Natural killer cell (primary cell): ENCODE measurements around the gene PARD3B. TPM values are rescaled to one million over a fixed set of nuclear protein-coding genes. Genes with fewer than 3 reads are reported as not detected.

Source experiments
- ATAC-seq, 3 donors: fragments of 150-1000 bp in 2 of 3; fragments of 200-7000 bp in 1 of 3; cut with Tn5 transposase; 1 replicate in 1 of 3; 2 replicates in 2 of 3; pipeline ENCODE4 v1.10.0; 2021; ENCODE audit warnings: mild to moderate bottlenecking in 2 of 3, moderate library complexity in 2 of 3
- DNase-seq, 2 donors: peaks; one replicate each; pipeline versions ENCODE4 v3.0.0 to v3.0.0-alpha.2; 2013 to 2021; ENCODE audit warnings: mixed read lengths in 1 of 2
- H3K27ac ChIP-seq: one replicate; pipeline ENCODE4 v1.5.1; 2013; ENCODE audit warnings: mild to moderate bottlenecking, low read length
- H3K27me3 ChIP-seq: one replicate; pipeline ENCODE4 v1.6.1; 2013; ENCODE audit warnings: low read length; ENCODE audit not compliant: control insufficient read depth, insufficient read depth
- H3K36me3 ChIP-seq: one replicate; pipeline ENCODE4 v1.6.1; 2013; ENCODE audit warnings: low read length; ENCODE audit not compliant: control insufficient read depth, insufficient read depth
- H3K4me1 ChIP-seq: one replicate; pipeline ENCODE4 v1.6.1; 2013; ENCODE audit warnings: low read length; ENCODE audit not compliant: control insufficient read depth, insufficient read depth
- H3K4me3 ChIP-seq: one replicate; pipeline ENCODE4 v1.5.1; 2013; ENCODE audit warnings: low read length
- H3K9me3 ChIP-seq: one replicate; pipeline ENCODE4 v1.6.1; 2013; ENCODE audit warnings: low read length; ENCODE audit not compliant: control insufficient read depth, insufficient read depth
- H3K27ac Mint-ChIP-seq, 2 donors: one replicate each; pipeline ENCODE4 v1.8.0; 2022; ENCODE audit warnings: mild to moderate bottlenecking in 2 of 2, mixed read lengths in 2 of 2, moderate library complexity in 1 of 2
- H3K27me3 Mint-ChIP-seq, 2 donors: one replicate each; pipeline ENCODE4 v1.8.0; 2022; ENCODE audit warnings: low read depth in 2 of 2, mixed read lengths in 2 of 2
- H3K36me3 Mint-ChIP-seq: one replicate; pipeline ENCODE4 v1.8.0; 2022; ENCODE audit warnings: mixed read lengths
- H3K4me1 Mint-ChIP-seq, 2 donors: one replicate each; pipeline ENCODE4 v1.8.0; 2022; ENCODE audit warnings: mixed read lengths in 2 of 2
- H3K4me3 Mint-ChIP-seq: one replicate; pipeline ENCODE4 v1.8.0; 2022; ENCODE audit warnings: mild to moderate bottlenecking, moderate library complexity, mixed read lengths
- H3K9me3 Mint-ChIP-seq, 2 donors: one replicate each; pipeline ENCODE4 v1.8.0; 2022; ENCODE audit warnings: mixed read lengths in 2 of 2
- CTCF ChIP-seq: fragments of 200-600 bp; IDR thresholded peaks from one replicate; pipeline ENCODE4 v1.8.0; 2022; ENCODE audit warnings: antibody characterized with exemption
- WGBS: methylation state at CpG from one replicate; pipeline ENCODE4 v1.1.7; 2013; ENCODE audit warnings: missing lambda C conversion rate; ENCODE audit not compliant: insufficient coverage; 5-methylcytosine and 5-hydroxymethylcytosine counted together
- intact Hi-C: fragments of 100-400 bp; cut with micrococcal nuclease; formaldehyde crosslinking; loops from one replicate; pipeline ENCODE4 v1.14.2; 2022
- total RNA-seq, 4 donors: library from RNA; stranded (reverse); fragments of 120-200 nt in 1 of 4; gene quantifications; one replicate each; pipeline versions ENCODE4 v1.2.3 to v1.2.4, GENCODE V29; 2013 to 2022

Gene PARD3B
- total RNA-seq, 3 donors from 2014 or later (not counting 1 experiment from before 2014, with no cell fraction given): 0.13 to 0.45 TPM; not detected in 1

GRCh38 chr2:204897561-204897960 lies 352.3 kb downstream of the PARD3B start:
- Histone ChIP-seq H3K4me3 (no peak overlapping the region), H3K9me3 (peaks cover 3% of the 10 kb centered on the region), H3K36me3 (no peaks in the 10 kb centered on the region), H3K27ac (no peak overlapping the region), H3K27me3 (no peaks in the 10 kb centered on the region), H3K4me1 (no peaks in the 10 kb centered on the region)
- peaks cover 0 to 2% of the 10 kb centered on the region in 2 donors for H3K27me3 Mint-ChIP-seq
- peaks cover 5% of the 10 kb centered on the region for H3K36me3 Mint-ChIP-seq
- TF ChIP-seq CTCF: no peak
- no peak for ATAC-seq
- H3K9me3 Mint-ChIP-seq: peaks cover 7 to 10% of the 10 kb centered on the region in 2 donors
- H3K4me3 Mint-ChIP-seq: no peak overlapping the region
- 100% methylated on average over 1 of the region's 1 CpG for WGBS
- no peaks in the 10 kb centered on the region for H3K4me1 Mint-ChIP-seq
- intact Hi-C loops: no loop called here
- DNase-seq: no peak
- H3K27ac Mint-ChIP-seq: no peak overlapping the region

GRCh38 chr2:204898928-204899640 lies 353.8 kb downstream of the PARD3B start:
- Mint-ChIP-seq H3K4me3 (no peak overlapping the region), H3K36me3 (peaks cover 5% of the 10 kb centered on the region), H3K27ac (no peak overlapping the region), H3K9me3 (peaks cover 7 to 10% of the 10 kb centered on the region in 2 donors), H3K27me3 (peaks cover 0 to 2% of the 10 kb centered on the region in 2 donors), H3K4me1 (no peaks in the 10 kb centered on the region)
- peaks cover 3% of the 10 kb centered on the region for H3K9me3 ChIP-seq
- no peak for TF ChIP-seq CTCF
- intact Hi-C loops: no loop called here
- no peak for ATAC-seq
- DNase-seq: no peak
- no peak overlapping the region for H3K27ac ChIP-seq
- H3K4me3 ChIP-seq: no peak overlapping the region
- H3K4me1 ChIP-seq: no peaks in the 10 kb centered on the region
- H3K36me3 ChIP-seq: no peaks in the 10 kb centered on the region
- whole genome bisulfite sequencing: no CpG with 5 or more reads among the region's 4 CpGs
- no peaks in the 10 kb centered on the region for H3K27me3 ChIP-seq

GRCh38 chr2:204899983-204900382 lies 354.7 kb downstream of the PARD3B start:
- Mint-ChIP-seq H3K4me3 (no peak overlapping the region), H3K4me1 (no peaks in the 10 kb centered on the region), H3K27me3 (peaks cover 0 to 2% of the 10 kb centered on the region in 2 donors), H3K27ac (no peak overlapping the region), H3K9me3 (peaks cover 7 to 10% of the 10 kb centered on the region in 2 donors), H3K36me3 (peaks cover 5% of the 10 kb centered on the region)
- Histone ChIP-seq H3K27me3 (no peaks in the 10 kb centered on the region), H3K4me1 (no peaks in the 10 kb centered on the region), H3K27ac (no peak overlapping the region), H3K9me3 (peaks cover 3% of the 10 kb centered on the region), H3K36me3 (no peaks in the 10 kb centered on the region), H3K4me3 (no peak overlapping the region)
- intact Hi-C loops: no loop called here
- ATAC-seq: no peak
- WGBS: 73% methylated on average over 2 of the region's 2 CpGs
- no peak for TF ChIP-seq CTCF
- DNase-seq: no peak

- Histone ChIP-seq H3K27ac (no peak overlapping the region), H3K36me3 (no peaks in the 10 kb centered on the region), H3K4me3 (no peak overlapping the region), H3K9me3 (peaks cover 3% of the 10 kb centered on the region), H3K27me3 (no peaks in the 10 kb centered on the region), H3K4me1 (no peaks in the 10 kb centered on the region)
- Mint-ChIP-seq H3K27me3 (peaks cover 0 to 2% of the 10 kb centered on the region in 2 donors), H3K4me3 (no peak overlapping the region), H3K27ac (no peak overlapping the region), H3K4me1 (no peaks in the 10 kb centered on the region), H3K9me3 (peaks cover 7 to 10% of the 10 kb centered on the region in 2 donors), H3K36me3 (peaks cover 5% of the 10 kb centered on the region)
- 43% methylated on average over 2 of the region's 2 CpGs for WGBS
- intact Hi-C loops: no loop called here
- DNase-seq: no peak
- no peak for ATAC-seq
- TF ChIP-seq CTCF: no peak
These were observed 355.2 kb downstream of the PARD3B start for GRCh38 chr2:204900487-204900886.
